ENCODE results near the gene FRMD6. TPM values are rescaled to one million over a fixed set of nuclear protein-coding genes. Genes with fewer than 3 reads are reported as not detected.
"Not testable (repeated sequence)": the region's sequence is repeated elsewhere in the genome, so short reads cannot be mapped to it uniquely, and the experiment has no call there.

FRMD6 gene
- total RNA-seq, 1 donor from 2014 or later = 24.4 TPM

- Mint-ChIP-seq H3K4me1 (no peaks in the 10 kb centered on the region), H3K4me3 (no peak overlapping the region), H3K36me3 (no peaks in the 10 kb centered on the region), H3K9me3 (no peaks in the 10 kb centered on the region), H3K27me3 (ENCODE audit: insufficient read depth, low read depth) (no peaks in the 10 kb centered on the region), H3K27ac (no peak overlapping the region)
- Histone ChIP-seq H3K36me3 (no peaks in the 10 kb centered on the region), H3K4me1 (no peaks in the 10 kb centered on the region), H4K20me1 (ENCODE audit: low read depth) (no peaks in the 10 kb centered on the region), H3K79me2 (ENCODE audit: low read depth) (no peaks in the 10 kb centered on the region), H3K9ac (no peak overlapping the region), H2AFZ (replicated peaks) (no peak overlapping the region), H3F3A (ENCODE audit: low read depth) (no peaks in the 10 kb centered on the region), H3K4me2 (no peak overlapping the region), H3K27ac (no peak overlapping the region), H3K4me3 (no peak overlapping the region), H3K9me3 (ENCODE audit: low read depth) (no peaks in the 10 kb centered on the region), H3K27me3 (no peaks in the 10 kb centered on the region)
- no peak for DNase-seq (ENCODE audit: low spot score)
- TF ChIP-seq EZH2phosphoT487 (IDR thresholded peaks at IDR 0.05) (no peak), EZH2 (IDR thresholded peaks at IDR 0.05) (no peak), CTCF (IDR thresholded peaks at IDR 0.05) (no peak)
Observed at GRCh38 chr14:51628238-51628637, 23.5 kb upstream of the FRMD6 start.

DNA sequence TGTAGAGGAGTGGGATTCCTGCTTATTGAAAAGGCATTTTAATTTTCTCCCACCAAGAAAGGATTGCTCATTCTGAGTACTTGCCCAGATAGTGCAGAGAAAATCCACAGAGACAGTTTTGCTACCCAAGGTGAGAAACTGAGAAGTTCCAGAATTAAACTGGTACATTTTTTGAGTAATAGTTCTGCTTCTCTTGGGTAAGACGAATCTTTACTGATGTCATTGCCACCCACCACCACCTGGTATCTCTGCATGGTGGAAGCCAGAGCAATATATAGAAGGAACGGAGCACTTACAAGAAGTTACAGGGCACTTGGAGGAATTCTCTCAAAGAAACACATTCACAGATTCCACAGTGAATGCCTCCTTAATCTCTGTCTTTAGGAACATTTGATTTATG, 20.7 kb upstream of the FRMD6 start:
- no peaks in the 10 kb centered on the region for H4K20me1 ChIP-seq (ENCODE audit: low read depth)
- H3K4me3 Mint-ChIP-seq = no peak overlapping the region
- no peak overlapping the region for H3K4me3 ChIP-seq
- H3K9ac ChIP-seq = no peak overlapping the region
- no peaks in the 10 kb centered on the region for H3K9me3 ChIP-seq (ENCODE audit: low read depth)
- H3K36me3 Mint-ChIP-seq = no peaks in the 10 kb centered on the region
- no peak for TF ChIP-seq EZH2phosphoT487 (IDR thresholded peaks at IDR 0.05)
- TF ChIP-seq CTCF (IDR thresholded peaks at IDR 0.05) = no peak
- no peak for TF ChIP-seq EZH2 (IDR thresholded peaks at IDR 0.05)
- H3K4me2 ChIP-seq = no peak overlapping the region
- no peak overlapping the region for H2AFZ ChIP-seq (replicated peaks)
- H3F3A ChIP-seq (ENCODE audit: low read depth) = no peaks in the 10 kb centered on the region
- H3K27ac ChIP-seq = no peak overlapping the region
- no peaks in the 10 kb centered on the region for H3K36me3 ChIP-seq
- no peak for DNase-seq (ENCODE audit: low spot score)
- no peak overlapping the region for H3K27ac Mint-ChIP-seq
- H3K79me2 ChIP-seq (ENCODE audit: low read depth) = no peaks in the 10 kb centered on the region
- no peaks in the 10 kb centered on the region for H3K4me1 Mint-ChIP-seq
- H3K9me3 Mint-ChIP-seq = no peaks in the 10 kb centered on the region
- no peaks in the 10 kb centered on the region for H3K27me3 Mint-ChIP-seq (ENCODE audit: insufficient read depth, low read depth)
- H3K4me1 ChIP-seq = peaks cover 7% of the 10 kb centered on the region
- H3K27me3 ChIP-seq = no peaks in the 10 kb centered on the region

DNA sequence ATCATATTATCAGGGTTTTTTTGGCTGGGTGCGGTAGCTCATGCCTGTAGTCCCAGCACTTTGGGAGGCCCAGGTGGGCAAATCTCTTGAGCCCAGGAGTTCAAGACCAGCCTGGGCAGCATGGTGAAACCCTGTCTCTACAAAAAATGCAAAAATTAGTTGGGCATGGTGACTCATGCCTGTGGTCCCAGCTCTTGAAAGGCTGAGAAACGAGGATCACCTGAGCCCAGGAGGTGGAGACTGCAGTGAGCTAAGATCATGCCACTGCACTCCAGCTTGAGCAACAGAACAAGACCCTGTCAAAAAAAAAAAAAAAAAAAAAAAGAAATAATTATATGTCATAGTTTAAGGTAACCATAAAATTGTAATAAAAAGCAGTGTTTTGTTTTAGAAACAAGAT, 18.4 kb upstream of the FRMD6 start:
- not testable (repeated sequence) for H3K4me3 ChIP-seq; H3K36me3 ChIP-seq; H3K4me2 ChIP-seq; H3K79me2 ChIP-seq (ENCODE audit: low read depth); DNase-seq (ENCODE audit: low spot score); H3K4me1 ChIP-seq; H3K9me3 ChIP-seq (ENCODE audit: low read depth); H3K27me3 Mint-ChIP-seq (ENCODE audit: insufficient read depth, low read depth); H3K27ac ChIP-seq; H3F3A ChIP-seq (ENCODE audit: low read depth); H3K9ac ChIP-seq; H3K27me3 ChIP-seq; H2AFZ ChIP-seq (replicated peaks); H3K36me3 Mint-ChIP-seq; H4K20me1 ChIP-seq (ENCODE audit: low read depth); H3K4me1 Mint-ChIP-seq; H3K27ac Mint-ChIP-seq; H3K4me3 Mint-ChIP-seq; H3K9me3 Mint-ChIP-seq

- Histone ChIP-seq H3K4me1 (peaks cover 11% of the 10 kb centered on the region), H4K20me1 (ENCODE audit: low read depth) (no peaks in the 10 kb centered on the region), H3K9ac (no peak overlapping the region), H3K9me3 (ENCODE audit: low read depth) (no peaks in the 10 kb centered on the region), H3K27ac (no peak overlapping the region), H3K27me3 (no peaks in the 10 kb centered on the region), H3K79me2 (ENCODE audit: low read depth) (no peaks in the 10 kb centered on the region), H3K4me2 (no peak overlapping the region), H3K36me3 (no peaks in the 10 kb centered on the region), H3F3A (ENCODE audit: low read depth) (no peaks in the 10 kb centered on the region), H3K4me3 (no peak overlapping the region), H2AFZ (replicated peaks) (no peak overlapping the region)
- DNase-seq (ENCODE audit: low spot score) = no peak
- Mint-ChIP-seq H3K4me1 (peaks cover 4% of the 10 kb centered on the region), H3K36me3 (no peaks in the 10 kb centered on the region), H3K27ac (no peak overlapping the region), H3K4me3 (no peak overlapping the region), H3K9me3 (no peaks in the 10 kb centered on the region), H3K27me3 (ENCODE audit: insufficient read depth, low read depth) (no peaks in the 10 kb centered on the region)
- TF ChIP-seq CTCF (IDR thresholded peaks at IDR 0.05) (no peak), EZH2 (IDR thresholded peaks at IDR 0.05) (no peak), EZH2phosphoT487 (IDR thresholded peaks at IDR 0.05) (no peak)
Observed at GRCh38 chr14:51636109-51636508, 15.6 kb upstream of the FRMD6 start.

Measured in neural progenitor cell (in vitro differentiated cells).